ENCODE measurements around the gene RAI14.

Gene RAI14

DNA sequence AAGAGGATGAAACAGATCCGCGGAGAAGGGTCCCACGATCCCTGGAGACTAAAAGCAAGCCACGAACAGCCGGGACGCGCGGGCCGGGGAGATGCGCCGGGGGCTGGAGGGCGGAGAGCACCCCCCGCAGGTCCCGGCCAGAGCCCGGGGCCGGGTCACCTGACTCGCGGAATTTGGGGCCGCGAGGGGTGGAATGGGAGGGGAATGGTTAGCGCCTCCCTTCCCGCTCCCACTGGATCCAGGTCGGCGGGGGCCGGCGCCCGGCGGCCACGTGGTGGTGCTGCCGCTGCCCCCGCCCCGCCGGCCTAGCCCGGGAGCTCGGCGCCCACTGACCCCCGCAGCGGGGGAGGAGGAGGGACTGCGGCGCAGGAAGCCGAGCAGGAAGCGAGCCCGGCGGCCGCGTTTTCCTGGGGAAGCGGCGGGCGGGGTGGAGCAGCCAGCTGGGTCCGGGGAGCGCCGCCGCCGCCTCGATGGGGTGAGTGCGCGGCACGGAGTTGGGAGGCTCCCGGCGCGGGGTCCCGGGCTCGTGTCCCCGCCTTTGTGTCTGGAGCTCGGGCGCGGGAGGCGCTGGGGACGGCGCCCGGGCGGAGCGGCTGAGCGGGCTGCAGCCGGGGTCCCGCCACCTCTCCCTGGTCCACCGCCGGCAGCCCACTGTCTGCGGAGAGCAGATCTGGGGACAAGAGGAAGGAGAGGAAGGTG is at the start of gene RAI14:
Gene RAI14, plus strand, starts transcription at position 328 of the 699 bp plus-strand sequence. CDS start 30,592 bp downstream, outside the sequence.
- DNase-seq, result peak in 1 of 2 experiments; percentile 9

DNA sequence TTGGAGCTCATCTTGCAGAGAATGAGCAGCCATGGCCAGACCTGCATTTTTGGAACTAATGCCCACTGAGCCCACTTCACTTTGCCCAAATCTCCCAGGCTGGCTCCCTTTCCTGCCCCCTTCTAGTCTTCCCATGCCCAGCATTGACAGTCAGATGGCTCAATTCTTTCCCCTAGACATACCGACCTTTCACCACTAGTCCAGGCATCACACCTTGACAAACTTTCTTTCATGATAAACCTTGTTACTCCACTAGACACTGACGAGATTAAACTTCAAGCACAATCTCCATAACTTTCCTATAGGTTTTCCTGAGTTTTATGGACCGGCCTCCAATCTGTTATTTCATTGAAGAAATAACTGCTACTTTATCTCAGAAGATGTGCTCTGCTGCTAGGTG is 47.8 kb upstream of the RAI14 start:
- no peak for DNase-seq

DNA sequence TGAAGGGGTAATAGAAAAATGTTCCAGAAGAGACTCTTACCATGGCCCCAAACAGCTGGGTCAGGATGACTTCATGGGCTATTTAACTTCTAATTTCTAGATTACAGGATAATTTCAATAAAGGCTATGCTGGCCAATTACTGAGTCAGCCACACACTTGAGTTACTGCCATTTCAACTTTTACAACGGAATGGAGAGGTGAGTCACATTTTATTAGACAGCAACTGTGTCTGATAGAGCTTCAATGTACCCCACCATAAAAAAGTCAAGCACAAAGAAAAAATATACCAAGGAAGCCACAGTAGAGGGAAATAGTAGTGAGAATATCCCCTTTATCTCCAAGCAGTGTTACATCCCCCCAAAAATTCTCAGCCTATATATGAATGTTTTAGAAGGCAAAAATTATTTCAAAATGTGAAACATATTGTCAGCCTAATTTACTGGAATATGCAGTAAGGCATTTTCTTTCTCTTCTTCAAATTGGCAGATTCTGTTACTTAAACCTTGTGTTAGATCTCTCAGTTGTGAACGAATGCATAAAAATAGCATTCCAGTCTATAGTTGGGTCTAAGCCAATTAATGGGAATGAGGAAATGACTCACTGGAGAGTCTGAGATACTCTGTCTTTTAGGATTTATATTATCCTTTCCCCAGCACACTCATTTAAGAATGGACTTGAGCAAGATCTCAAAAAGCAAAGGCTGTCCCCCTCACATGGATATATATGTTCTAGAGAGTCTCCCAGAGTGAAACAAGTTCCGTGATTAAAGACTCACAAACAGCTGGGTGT is 47.1 kb upstream of the RAI14 start:
- no peak for DNase-seq

DNA sequence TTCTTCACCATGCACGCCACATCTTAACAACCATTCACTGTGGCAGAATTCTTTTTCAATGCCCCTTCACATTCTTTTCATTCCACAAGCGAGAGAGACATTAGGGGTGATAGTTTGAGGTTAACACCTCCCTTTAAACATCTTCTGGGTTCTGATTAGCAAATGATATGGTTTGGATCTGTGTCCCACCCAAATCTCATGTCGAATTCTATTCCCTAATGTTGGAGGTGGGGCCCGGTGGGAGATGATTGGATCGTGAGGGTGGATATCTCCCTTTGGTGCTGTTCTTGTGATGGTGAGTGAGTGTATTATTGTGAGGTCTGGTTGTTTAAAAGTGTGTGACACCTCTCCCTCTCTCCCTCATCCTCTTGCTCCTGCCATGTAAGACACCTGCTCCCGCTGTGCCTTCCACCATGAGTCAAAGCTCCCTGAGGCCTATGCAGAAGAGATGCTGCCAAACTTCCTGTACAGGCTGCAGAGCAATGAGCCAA is 46.1 kb upstream of the RAI14 start:
- no peak for DNase-seq

DNA sequence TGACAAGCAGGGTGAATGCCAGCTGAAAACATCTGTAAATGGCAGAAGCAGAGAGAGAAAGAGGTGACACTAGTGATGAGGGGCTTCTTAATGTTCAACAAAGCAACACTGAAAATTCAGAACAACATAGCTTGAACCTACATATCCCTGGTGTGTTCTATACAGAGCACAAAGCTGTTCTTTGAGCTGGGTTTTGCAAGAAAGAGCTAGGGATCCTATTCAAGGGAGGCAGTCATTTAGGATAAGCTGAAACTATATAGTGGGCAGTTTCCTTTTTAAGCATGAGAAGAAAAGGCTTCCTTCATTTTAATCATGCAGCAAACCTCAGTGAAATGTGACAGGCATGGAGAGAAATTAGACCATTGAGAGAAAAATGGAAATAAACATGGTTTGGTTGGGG is 45.6 kb upstream of the RAI14 start:
- DNase-seq, result no peak

DNA sequence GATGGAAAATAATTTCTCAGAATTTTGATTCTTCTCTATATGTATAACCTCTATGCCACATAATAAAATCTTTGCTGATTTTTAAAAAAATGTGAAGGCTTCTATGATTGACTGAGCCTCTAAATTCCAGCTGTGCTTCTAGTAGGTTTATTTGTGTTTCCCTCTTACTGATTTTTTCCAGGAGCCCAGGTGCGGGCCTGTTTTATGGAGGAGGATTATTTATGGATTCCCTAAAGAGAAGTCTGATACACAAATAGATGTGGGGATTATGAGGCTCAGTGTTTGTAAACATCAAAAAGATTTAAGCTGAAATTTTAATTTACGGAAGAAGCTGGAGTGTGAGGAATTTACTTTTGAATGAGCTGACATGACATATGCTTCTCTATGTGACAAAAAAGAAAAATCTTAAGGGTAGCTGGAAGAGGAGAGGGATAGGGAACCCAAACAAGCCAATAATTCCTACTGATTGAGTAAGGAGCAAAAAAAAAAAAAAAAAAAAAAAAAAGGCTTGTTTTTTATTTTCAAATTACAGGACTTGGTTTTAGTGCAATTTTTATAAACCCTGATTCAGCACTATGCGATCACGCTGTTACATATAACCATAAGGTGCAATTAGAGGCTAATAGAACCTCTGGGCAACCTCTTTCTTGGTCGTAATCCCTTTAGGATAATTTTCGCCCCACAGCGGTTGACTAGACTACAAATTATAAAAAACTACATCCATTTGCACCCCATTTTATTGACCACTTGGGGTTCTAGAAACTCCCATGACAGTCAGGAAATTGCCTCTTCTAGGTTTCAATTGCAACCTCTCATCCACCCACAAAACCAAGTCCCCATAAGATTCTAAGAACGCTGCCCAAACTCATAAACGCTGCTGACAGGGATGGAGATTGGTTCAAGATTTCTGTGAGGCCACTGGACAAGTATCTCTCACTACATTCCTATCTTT is 44.4 kb upstream of the RAI14 start:
- DNase-seq, result no peak

DNA sequence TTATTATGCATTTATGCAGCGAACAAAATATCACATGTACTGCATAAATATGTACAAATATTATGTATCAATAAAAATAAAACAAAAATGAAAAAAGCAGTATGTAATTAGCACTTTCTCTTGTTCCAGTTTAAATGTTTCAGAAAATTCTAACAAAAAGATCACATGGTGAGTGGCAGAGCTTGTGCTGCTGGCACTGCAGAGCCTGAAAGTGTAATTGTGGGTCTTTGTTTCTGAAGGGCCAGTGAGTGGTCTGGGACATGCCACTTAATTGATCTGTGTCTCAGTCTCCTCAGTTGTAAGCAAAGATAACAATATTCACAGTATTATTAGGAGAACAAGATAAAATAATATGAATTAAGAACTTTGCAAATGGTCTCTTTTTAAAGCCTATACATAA is 39.5 kb upstream of the RAI14 start:
- DNase-seq, result no peak

DNA sequence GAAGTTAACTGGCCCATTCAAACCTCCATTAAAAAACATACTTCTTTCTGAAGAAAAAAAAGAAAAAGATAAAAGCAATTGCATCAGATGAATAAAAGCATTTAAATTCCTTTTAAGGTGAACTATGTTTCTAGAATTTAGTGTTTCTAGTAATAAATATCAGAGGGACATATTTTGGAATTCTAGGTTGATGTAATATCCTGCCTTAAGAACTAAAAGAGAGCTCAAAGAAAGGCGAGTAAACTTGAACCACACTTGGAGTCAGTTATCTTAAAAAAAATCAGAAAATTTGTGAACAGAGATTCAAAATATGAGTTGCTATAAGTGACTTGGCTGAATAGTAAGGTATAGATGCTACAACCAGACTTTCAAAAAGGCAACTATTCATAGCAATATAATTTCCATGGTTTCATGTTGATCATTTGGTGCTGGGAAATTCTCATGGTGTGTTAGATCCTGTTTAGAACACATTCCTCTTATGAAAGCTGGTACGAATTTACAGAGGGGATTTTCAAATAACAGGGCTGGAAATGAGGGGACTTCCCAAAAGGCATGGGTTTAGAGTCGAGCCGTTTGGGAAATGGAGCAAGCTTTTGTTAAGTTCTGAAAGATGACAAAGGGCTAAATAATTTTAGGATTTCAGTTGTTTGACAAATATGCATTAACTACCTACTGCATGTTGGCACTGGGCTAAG is 37.6 kb upstream of the RAI14 start:
- no peak for DNase-seq

DNA sequence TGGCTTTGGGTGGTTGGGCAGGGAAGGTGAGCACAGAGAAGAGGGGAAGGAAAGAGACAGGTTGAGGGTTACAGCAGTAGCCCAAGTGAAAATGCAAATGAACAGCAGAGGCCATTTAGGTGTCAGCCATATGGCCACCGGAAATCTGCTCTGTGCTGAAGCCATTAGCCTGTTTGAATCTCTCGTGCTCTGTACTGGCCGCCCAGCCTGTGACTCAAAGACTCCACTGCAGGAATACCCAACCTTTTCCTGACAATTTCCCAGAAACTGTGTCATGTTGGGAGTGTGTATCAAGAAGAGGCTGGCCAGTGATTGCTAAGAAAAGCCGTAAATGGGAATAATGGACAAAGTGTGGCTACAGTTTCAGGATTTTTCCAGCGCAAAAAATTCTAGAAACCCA is 35.9 kb upstream of the RAI14 start:
- no peak for DNase-seq

DNA sequence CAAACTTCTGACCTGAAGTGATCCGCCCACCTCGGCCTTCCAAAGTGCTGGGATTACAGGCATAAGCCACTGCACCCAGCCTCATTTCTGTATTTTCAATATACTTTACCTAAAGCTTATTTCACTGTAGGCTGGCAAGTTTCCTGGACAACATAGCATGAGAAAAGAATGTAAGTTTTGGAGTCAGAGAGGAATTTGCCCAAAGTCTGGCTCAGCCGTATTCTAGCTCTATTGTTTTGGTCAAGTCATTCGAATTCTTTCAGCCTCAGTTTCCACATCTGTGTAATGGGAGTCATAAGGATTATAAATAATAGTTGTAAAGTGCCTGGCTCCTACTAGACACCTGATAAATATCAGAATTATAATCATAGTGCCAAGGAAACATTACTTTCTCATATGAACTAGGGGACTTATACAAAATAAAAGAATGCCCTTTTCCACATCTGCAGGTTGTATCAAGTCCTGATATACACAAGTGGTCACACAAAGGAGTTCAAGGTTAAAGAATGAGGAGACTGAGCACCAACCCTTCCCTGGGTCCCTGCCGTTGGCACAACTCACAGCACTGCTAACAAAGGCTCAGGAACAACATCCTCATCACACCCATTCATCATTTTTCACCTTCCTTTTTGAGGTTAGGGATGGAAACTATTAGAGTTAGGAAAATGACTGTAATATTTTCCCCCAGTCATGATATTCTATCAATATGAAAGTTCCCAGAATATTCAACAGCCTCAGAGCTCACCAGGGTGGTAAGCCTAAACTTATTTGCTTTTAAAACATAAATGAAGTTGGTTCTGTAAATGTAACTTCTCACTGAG is 34.6 kb upstream of the RAI14 start:
- DNase-seq, result no peak

DNA sequence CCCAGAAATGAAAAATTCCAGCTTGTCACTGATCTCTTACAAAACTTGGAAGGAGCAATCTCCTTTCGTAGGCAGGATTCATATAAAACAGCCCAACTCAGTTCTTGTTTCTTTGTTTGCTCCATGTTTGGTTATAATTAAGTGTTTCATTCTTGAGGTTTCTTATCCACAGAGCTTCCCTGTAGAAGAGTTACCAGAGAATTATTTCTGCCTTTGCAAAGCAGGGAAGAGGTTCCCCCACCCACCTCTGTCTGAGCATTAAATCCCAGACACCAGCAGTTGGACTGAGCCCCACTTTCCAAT is 34.1 kb upstream of the RAI14 start:
- DNase-seq, result no peak

DNA sequence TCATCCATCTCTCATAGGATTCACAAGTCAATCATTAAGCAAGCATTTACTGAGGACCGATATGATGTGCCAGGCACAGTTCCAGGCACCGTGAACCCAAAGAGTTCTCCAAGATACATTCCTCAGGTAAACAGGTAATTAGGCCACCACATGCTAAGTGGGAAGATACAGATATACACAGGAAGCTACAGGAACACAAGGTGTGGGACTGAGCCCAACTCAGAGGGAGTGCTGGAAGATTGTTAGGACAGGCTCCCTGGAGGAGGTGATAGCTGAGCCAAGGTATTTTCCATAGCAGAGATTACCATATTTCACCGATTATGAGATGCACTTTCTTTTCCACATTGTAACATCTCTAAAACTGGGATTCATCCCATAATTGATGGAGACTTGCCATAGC is 31.4 kb upstream of the RAI14 start:
- no peak for DNase-seq

DNA sequence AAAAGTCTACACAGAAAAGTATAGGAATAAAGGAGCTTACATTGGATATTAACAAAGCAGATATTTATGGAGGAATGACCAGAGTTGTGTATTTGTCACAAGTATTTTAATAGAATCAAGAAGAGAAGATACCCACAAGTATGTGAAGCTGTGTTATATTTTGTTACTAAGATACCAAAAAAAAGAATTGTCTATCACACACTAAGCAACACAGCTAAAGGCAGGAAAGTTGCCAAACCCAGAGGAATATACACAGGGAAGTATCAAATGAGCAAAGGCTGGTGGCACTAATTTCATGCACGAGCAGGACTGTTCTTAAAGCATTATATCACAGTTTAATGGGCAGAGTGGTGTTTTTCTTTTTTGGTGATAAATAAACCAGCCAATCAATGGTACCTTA is 30.9 kb upstream of the RAI14 start:
- no peak for DNase-seq

DNA sequence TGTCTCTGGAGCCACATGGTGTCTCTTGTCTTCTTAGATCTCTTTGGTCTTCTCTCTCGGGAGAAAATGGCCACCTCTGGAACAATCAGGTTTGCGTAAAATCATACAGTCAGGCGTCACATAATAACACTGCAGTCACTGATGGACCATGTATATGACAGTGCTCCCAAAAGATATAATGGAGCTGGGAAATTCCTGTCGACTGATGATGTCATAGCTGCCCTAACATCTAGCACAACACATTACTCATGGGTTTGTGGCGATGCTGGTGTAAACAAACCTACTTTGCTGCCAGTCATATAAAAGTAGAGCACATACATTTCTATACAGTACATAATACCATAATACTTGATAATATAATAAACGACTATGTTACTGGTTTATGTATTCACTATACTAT is 30.1 kb upstream of the RAI14 start:
- no peak for DNase-seq

DNA sequence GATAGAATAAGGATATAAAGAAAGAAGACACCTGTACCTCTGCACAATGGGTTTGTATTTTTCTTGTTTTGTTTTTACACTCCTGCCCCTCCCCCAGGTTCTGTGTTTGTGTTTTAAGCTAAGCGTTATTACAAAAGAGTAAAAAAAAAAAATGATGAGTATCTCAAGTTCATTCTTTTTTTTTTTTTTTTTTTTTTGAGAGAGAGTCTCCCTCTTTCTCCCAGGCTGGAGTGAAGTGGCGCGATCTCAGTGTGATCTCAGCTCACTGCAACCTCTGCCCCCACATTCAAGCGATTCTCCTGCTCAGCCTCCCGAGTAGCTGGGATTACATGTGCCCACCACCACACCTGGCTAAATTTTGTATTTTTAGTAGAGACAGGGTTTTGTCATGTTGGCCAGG is 29.4 kb upstream of the RAI14 start:
- DNase-seq, result no peak

DNA sequence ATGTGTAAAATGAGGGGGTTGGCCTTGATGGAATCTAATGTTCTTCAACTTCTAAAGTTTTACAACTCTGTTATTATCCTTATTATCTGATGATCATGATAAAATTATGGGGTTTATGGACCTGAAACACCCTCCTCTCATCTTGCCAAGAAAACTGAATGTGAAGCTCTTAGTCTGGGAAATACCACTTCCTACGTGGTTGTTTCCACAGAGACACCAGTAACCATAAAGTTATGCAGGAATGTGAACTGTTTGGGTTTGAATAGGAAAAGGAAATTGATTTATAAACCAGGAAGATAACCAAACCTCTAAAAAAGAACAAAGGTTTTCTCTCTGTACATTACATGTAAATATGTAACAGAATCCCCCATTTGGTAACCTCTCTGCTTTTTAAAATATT is 28.3 kb upstream of the RAI14 start:
- DNase-seq, result no peak

DNA sequence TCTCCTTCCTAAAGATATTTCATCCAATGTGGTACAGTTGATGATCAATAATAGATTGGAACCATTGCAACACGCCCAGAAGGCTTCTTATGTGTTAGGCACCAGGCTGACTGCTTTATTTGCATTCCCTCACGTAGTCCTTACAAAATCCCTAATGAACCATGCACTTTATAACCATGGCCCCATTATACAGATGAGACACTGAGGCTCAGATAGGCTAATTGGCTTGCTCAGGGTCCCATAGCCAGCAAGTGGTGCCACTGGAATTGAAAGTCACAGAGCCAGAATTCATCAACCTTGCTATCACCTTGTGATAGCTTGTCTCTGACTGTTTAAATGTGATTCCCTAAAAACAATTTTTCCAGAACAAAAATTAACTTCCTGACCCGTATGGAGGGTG is 27.8 kb upstream of the RAI14 start:
- DNase-seq, result no peak

DNA sequence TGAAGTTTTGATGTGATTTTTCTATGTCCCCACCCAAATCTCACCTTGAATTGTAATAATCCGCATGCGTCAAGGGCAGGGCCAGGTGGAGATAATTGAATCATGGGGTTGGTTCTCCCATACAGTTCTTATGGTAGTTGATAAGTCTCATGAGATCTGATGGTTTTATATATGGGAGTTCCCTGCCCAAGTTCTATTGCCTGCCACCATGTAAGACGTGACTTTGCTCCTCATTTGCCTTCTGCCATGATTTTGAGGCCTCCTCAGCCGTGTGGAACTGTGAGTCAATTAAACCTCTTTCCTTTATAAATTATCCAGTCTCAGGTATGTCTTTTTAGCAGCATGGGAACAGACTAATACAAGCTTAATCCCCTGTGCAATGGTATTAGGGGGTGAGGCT is 25.5 kb upstream of the RAI14 start:
- DNase-seq, result no peak

DNA sequence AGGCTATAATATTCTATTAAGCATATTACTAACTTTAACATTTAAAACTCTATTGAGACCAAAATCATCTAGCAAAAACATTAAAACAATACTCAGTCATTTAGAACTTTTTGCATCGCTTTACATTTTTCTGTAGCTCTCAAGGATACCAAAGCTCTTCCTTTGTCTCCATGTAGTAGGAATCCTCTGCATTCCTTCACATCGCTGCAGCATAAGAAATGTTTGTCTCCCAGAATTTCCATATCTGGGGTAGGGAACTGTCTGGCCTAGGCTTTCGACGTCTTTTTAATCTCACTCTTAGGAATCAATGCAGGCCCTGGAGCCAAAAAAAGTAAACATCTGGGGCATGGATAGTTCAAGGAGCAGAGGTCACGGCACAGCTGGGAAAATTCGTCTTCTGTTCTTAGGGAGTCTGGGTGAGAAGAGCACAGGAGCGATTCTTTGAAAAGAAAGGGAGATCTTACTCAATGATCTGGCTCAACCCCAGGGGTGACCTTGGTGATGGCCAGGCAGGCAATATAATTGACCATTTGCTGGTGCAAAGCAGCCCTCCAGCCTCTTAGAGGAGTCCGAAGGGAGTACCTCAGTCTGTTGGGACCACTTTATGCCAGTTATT is 23.2 kb upstream of the RAI14 start:
- DNase-seq, result no peak

DNA sequence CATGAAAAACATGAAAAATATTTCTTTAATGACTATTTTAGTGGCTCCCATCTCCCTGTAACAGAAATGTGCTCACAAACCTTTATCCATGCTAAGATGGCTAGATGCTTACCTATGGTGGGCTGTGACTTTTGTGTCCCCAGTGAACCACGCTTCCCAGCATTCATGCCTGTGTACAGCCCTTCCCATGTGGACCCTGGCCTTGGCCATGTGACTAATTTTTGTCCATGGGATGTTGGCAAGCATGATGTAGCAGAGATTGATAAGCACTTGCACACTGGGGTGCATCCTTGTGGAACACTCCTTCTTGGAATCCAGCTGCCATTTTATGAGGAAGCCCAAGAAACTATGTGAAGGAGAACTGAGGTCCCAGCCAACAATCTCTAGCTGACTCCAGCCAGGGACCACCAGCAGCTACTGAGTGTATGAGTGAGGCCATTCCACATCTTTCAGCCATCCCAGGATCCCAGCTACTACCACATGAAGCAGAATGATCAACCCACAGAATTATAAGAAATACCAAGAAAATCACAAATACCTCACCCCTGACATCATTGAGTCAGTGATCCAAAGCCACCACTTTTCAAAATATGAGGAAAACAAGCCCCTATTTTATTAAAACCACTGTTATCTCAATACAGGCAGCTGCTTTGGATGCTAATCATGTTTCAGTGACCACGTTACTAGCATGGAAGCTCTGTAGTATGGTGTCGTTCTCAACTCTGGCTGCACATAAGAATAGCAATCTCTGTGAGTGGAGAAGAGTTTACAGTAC is 16.1 kb upstream of the RAI14 start:
- no peak for DNase-seq
